ENCODE results near the gene DBR1. TPM values are rescaled to one million over a fixed set of nuclear protein-coding genes. Genes with fewer than 3 reads are reported as not detected.

The DBR1 gene
- total RNA-seq, 4 donors from 2014 or later, result 16.8 to 25.4 (median 18.3) TPM

DNA sequence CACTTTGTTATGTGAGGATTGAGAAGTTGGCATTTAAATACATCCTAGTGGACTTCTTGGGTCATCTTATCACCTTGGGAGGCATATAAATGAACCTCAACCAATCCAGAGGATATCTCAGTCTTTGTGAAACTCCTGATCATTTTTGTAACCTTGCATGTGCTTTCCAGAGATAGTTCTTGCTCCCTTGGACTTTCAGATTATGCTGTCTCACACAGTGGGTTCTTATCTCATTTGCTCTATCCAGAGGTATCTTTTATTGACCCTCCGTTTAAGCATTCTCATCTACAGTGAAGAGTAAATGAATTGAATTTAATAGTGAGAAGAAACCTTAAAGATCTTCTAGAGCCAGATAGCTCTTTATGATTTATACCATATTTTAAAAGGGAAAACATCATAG, 22.8 kb upstream of the DBR1 start:
- Histone ChIP-seq H3K4me3 (replicated peaks in 1 of 3) (no peak overlapping the region), H3K27ac (no peak overlapping the region), H3K9me3 (no peaks in the 10 kb centered on the region), H3K36me3 (no peaks in the 10 kb centered on the region), H3K4me1 (no peaks in the 10 kb centered on the region), H3K27me3 (no peaks in the 10 kb centered on the region)
- TF ChIP-seq POLR2A (IDR thresholded peaks at IDR 0.05), result no peak
- TF ChIP-seq, protein P1, sequence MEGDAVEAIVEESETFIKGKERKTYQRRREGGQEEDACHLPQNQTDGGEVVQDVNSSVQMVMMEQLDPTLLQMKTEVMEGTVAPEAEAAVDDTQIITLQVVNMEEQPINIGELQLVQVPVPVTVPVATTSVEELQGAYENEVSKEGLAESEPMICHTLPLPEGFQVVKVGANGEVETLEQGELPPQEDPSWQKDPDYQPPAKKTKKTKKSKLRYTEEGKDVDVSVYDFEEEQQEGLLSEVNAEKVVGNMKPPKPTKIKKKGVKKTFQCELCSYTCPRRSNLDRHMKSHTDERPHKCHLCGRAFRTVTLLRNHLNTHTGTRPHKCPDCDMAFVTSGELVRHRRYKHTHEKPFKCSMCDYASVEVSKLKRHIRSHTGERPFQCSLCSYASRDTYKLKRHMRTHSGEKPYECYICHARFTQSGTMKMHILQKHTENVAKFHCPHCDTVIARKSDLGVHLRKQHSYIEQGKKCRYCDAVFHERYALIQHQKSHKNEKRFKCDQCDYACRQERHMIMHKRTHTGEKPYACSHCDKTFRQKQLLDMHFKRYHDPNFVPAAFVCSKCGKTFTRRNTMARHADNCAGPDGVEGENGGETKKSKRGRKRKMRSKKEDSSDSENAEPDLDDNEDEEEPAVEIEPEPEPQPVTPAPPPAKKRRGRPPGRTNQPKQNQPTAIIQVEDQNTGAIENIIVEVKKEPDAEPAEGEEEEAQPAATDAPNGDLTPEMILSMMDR (IDR thresholded peaks at IDR 0.05), result no peak
- DNase-seq, result no peak
- intact Hi-C loops (cut with DNase I), result no loop called here
- WGBS, 2 donors, result 91 to 98% methylated on average over 1 of the region's 1 CpG

DNA sequence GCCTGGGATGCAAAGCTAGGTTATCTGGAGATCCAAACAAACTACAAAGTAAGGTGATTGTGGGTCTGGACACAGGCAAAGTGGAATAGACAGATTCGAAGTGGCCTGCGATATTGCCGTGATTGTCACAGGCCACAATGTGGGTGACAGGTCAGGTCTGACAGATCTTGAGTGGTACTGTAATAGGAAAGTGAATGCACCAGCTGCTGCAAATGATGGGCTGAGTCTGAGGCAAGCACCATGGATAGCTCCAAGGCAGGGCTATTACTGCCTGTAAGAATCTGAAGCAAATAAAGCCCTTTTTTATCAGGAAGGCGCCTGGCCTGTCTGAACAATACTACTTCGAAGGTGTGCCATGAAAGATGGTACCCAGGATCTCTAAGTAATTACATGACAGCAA, 22.3 kb upstream of the DBR1 start:
- Histone ChIP-seq H3K27ac (no peak overlapping the region), H3K27me3 (no peaks in the 10 kb centered on the region), H3K4me3 (replicated peaks in 1 of 3) (no peak overlapping the region), H3K4me1 (no peaks in the 10 kb centered on the region), H3K36me3 (no peaks in the 10 kb centered on the region), H3K9me3 (no peaks in the 10 kb centered on the region)
- TF ChIP-seq POLR2A (IDR thresholded peaks at IDR 0.05), result no peak
- TF ChIP-seq, protein P1 (IDR thresholded peaks at IDR 0.05), result no peak
- peak in 1 of 2 donors; percentile 12 for DNase-seq
- intact Hi-C loops (cut with DNase I), result no loop called here
- WGBS, 2 donors, result 87% methylated on average over 5 of the region's 5 CpGs

DNA sequence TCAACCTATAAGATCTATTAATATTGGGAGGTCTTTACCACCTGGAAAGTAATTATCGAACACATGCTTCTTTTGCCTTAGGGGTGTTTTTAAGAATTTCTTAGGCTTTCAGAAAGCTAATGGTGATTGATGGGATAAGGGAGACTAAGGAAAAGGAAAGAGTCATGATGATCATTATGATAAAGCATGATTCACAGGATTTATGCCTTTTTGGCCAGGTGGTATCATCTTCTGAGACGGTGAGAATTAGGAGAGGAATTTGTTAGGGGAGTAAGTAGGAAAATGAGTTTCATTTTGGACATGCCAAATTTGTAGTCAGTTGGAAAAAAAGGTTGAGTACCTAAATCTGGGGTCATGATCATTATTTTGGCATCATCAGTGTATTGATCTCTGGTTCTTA, 21.3 kb upstream of the DBR1 start:
- H3K4me3 ChIP-seq (replicated peaks in 1 of 3), result no peak overlapping the region
- H3K9me3 ChIP-seq, result no peaks in the 10 kb centered on the region
- H3K36me3 ChIP-seq, result no peaks in the 10 kb centered on the region
- TF ChIP-seq, protein P1 (IDR thresholded peaks at IDR 0.05), result no peak
- TF ChIP-seq POLR2A (IDR thresholded peaks at IDR 0.05), result no peak
- H3K27ac ChIP-seq, result no peak overlapping the region
- no peak for DNase-seq
- intact Hi-C loops (cut with DNase I), result no loop called here
- 91 to 94% methylated on average over 2 of the region's 2 CpGs for WGBS, 2 donors
- H3K4me1 ChIP-seq, result no peaks in the 10 kb centered on the region
- H3K27me3 ChIP-seq, result no peaks in the 10 kb centered on the region

DNA sequence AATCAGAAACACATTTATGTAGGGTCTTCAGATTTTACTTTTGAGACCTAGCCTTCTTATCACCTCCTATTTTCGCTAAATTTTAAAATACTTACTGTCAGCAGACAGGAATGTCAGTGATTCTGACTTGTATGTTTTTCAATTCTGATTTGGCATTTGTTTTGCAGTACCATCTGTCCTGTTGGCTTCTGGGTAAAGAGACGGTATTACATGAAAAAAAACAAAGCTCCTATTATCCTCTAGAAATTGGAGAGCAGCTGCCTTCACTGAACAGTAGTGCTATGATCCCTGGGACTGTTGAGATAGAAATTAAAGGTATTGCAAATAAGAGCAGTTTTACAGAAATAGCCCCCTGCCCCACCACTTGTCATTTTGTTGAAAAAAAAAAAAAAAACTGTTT, 20.8 kb upstream of the DBR1 start:
- Histone ChIP-seq H3K4me1 (no peaks in the 10 kb centered on the region), H3K27ac (no peak overlapping the region), H3K27me3 (no peaks in the 10 kb centered on the region), H3K4me3 (replicated peaks in 1 of 3) (no peak overlapping the region), H3K9me3 (no peaks in the 10 kb centered on the region), H3K36me3 (no peaks in the 10 kb centered on the region)
- 80% methylated on average over 2 of the region's 2 CpGs for whole genome bisulfite sequencing, 2 donors
- no peak for TF ChIP-seq POLR2A (IDR thresholded peaks at IDR 0.05)
- TF ChIP-seq, protein P1 (IDR thresholded peaks at IDR 0.05), result no peak
- intact Hi-C loops (cut with DNase I), result no loop called here
- no peak for DNase-seq

DNA sequence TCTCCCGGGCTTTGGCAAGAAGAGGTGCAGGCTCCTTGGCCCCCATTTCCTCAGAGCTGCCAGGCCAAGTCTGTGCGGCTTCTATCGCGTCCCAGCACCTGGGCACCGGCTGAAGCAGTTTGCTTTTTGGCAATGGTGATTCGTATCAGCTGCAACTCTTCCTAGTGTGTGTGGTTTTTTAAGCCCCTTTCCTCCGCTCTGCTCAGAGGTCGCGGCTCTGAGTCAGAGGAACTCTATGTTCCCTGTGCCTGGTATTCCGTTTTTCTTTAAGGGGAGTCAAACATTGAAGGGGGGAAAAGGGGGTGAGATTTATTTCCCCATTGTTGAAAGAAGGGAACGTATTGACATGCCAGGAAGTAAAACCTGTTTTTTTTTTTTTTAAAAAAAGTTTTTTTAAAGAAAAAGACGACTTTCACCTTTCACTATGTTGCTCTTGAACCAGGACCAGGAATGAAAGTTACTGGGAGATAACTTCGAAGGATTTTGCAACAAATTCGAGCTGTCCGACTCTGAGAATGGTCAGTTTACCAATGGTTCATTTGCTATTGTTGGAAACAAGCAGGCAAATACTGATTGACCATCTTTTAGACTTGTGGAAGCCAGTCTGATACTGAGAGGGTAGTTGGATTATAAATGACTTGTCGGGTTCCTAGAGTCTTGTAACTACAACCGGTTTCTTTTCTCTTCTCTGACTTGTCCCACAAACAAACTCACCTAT, 13.5 kb upstream of the DBR1 start:
- H3K4me1 ChIP-seq, result peaks cover 9 to 16% of the 10 kb centered on the region in 2 donors
- no peaks in the 10 kb centered on the region for H3K9me3 ChIP-seq
- WGBS, 2 donors, result 8% methylated on average over 16 to 17 of the region's 17 CpGs
- H3K27me3 ChIP-seq, result no peaks in the 10 kb centered on the region
- TF ChIP-seq POLR2A (IDR thresholded peaks at IDR 0.05), result no peak
- TF ChIP-seq, protein P1 (IDR thresholded peaks at IDR 0.05), result no peak
- H3K36me3 ChIP-seq, result no peaks in the 10 kb centered on the region
- intact Hi-C loops (cut with DNase I), result no loop called here
- H3K27ac ChIP-seq, result peak overlapping the region; percentile 94 to 97 (median 97)
- peak overlapping the region; percentile 71 to 87 (median 80) for H3K4me3 ChIP-seq (replicated peaks in 1 of 3)
- DNase-seq, result no peak

Measured in thyroid gland (tissue), 4 donors.